ENCODE data around the gene AOC2.

- no peak for TF ChIP-seq REST (IDR thresholded peaks at IDR 0.05)
- TF ChIP-seq TAF1 (conservative IDR thresholded peaks at IDR 0.05) = no peak
- TF ChIP-seq, protein P1, sequence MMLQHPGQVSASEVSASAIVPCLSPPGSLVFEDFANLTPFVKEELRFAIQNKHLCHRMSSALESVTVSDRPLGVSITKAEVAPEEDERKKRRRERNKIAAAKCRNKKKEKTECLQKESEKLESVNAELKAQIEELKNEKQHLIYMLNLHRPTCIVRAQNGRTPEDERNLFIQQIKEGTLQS (IDR thresholded peaks at IDR 0.05) = no peak
- TF ChIP-seq, protein P2, sequence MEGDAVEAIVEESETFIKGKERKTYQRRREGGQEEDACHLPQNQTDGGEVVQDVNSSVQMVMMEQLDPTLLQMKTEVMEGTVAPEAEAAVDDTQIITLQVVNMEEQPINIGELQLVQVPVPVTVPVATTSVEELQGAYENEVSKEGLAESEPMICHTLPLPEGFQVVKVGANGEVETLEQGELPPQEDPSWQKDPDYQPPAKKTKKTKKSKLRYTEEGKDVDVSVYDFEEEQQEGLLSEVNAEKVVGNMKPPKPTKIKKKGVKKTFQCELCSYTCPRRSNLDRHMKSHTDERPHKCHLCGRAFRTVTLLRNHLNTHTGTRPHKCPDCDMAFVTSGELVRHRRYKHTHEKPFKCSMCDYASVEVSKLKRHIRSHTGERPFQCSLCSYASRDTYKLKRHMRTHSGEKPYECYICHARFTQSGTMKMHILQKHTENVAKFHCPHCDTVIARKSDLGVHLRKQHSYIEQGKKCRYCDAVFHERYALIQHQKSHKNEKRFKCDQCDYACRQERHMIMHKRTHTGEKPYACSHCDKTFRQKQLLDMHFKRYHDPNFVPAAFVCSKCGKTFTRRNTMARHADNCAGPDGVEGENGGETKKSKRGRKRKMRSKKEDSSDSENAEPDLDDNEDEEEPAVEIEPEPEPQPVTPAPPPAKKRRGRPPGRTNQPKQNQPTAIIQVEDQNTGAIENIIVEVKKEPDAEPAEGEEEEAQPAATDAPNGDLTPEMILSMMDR (IDR thresholded peaks at IDR 0.05; ENCODE audit: low read depth, low read length, missing input control) = peak; percentile 93
- TF ChIP-seq, protein P3, sequence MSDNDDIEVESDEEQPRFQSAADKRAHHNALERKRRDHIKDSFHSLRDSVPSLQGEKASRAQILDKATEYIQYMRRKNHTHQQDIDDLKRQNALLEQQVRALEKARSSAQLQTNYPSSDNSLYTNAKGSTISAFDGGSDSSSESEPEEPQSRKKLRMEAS (IDR thresholded peaks at IDR 0.05) = no peak
- TF ChIP-seq, protein P4, sequence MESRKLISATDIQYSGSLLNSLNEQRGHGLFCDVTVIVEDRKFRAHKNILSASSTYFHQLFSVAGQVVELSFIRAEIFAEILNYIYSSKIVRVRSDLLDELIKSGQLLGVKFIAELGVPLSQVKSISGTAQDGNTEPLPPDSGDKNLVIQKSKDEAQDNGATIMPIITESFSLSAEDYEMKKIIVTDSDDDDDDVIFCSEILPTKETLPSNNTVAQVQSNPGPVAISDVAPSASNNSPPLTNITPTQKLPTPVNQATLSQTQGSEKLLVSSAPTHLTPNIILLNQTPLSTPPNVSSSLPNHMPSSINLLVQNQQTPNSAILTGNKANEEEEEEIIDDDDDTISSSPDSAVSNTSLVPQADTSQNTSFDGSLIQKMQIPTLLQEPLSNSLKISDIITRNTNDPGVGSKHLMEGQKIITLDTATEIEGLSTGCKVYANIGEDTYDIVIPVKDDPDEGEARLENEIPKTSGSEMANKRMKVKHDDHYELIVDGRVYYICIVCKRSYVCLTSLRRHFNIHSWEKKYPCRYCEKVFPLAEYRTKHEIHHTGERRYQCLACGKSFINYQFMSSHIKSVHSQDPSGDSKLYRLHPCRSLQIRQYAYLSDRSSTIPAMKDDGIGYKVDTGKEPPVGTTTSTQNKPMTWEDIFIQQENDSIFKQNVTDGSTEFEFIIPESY (IDR thresholded peaks at IDR 0.05) = no peak
- no peak for TF ChIP-seq SP1 (IDR thresholded peaks at IDR 0.05)
- TF ChIP-seq EGR1 (IDR thresholded peaks at IDR 0.05; ENCODE audit: low read depth in 2 of 2) = no peak
- no peak for TF ChIP-seq YY1 (IDR thresholded peaks at IDR 0.05)
- TF ChIP-seq HNF4A (conservative IDR thresholded peaks at IDR 0.05) = no peak
- TF ChIP-seq RAD21 (IDR thresholded peaks at IDR 0.05) = peak; percentile 98 to 99
- TF ChIP-seq GABPA (IDR thresholded peaks at IDR 0.05 in 1 of 2, conservative IDR thresholded peaks at IDR 0.05 in 1 of 2) = no peak
- TF ChIP-seq JUND (IDR thresholded peaks at IDR 0.05) = no peak
These were observed 934 bp upstream of the AOC2 start for GRCh38 chr17:42843358-42843934.

Data from liver (tissue), 3 donors.